K562 (cell line): ENCODE data around the gene ANKRD33. TPM values are rescaled to one million over a fixed set of nuclear protein-coding genes. Genes with fewer than 3 reads are reported as not detected.

Experiments
- ATAC-seq: fragments of 200-7000 bp; cut with Tn5 transposase; 3 replicates; pipeline ENCODE4 v1.9.1; 2020; ENCODE audit warnings: moderate library complexity
- BruUV-seq: library from RNA; stranded (reverse); fragments of 400-500 nt; replicated peaks from 2 replicates; lab custom pipeline; 2021; lab: Mats Ljungman, UMichigan
- CTCF ChIA-PET: fragments of 300-600 bp; formaldehyde crosslinking; extraction: SDS; loops from one replicate; lab custom pipeline; 2021; ENCODE audit warnings: low intra/inter-chr PET ratio; lab: Yijun Ruan, JAX
- POLR2A ChIA-PET: fragments of 300-600, 350-650 bp; sonication (Branson Sonifier 250); formaldehyde crosslinking; extraction: SDS; loops from one replicate; lab custom pipeline; 2021; ENCODE audit warnings: antibody characterized with exemption, inconsistent platforms; lab: Yijun Ruan, JAX
- DNase-seq, 4 experiments: peaks; one replicate each; pipeline versions ENCODE4 v3.0.0 to v3.0.0-alpha.2; 2011 to 2018; ENCODE audit warnings: low spot score in 3 of 4, mixed read lengths in 3 of 4; ENCODE audit errors: extremely low read depth in 1 of 4
- FAIRE-seq: peaks from 2 replicates; lab custom pipeline; 2011; peaks lifted over from hg19 to GRCh38; lab: Jason Lieb, UNC
- H2AFZ ChIP-seq: 2 replicates; pipeline ENCODE4 v1.6.0; 2011; ENCODE audit warnings: low read depth, low read length, control low read depth, inconsistent platforms
- H3K27ac ChIP-seq: fragments of 200-600 bp; 3 replicates; pipeline ENCODE4 v1.8.0; 2011; ENCODE audit warnings: low read depth, mild to moderate bottlenecking, control low read depth, inconsistent platforms, low read length, moderate library complexity, mixed read lengths; ENCODE audit errors: extremely low read depth
- H3K27me3 ChIP-seq, 2 experiments: fragments of 300-600 bp in 1 of 2; 2 replicates in 1 of 2; 3 replicates in 1 of 2; pipeline versions ENCODE4 v1.6.0 to v1.8.0; 2011; ENCODE audit warnings: inconsistent platforms in 2 of 2, low read length in 2 of 2, mild to moderate bottlenecking in 1 of 2, mixed read lengths in 1 of 2, moderate library complexity in 1 of 2; ENCODE audit not compliant: control insufficient read depth in 2 of 2, insufficient read depth in 2 of 2
- H3K36me3 ChIP-seq: fragments of 300-600 bp; 3 replicates; pipeline ENCODE4 v1.8.0; 2011; ENCODE audit warnings: mild to moderate bottlenecking, low read length, inconsistent platforms; ENCODE audit not compliant: control insufficient read depth, insufficient read depth
- H3K4me1 ChIP-seq, 2 experiments: fragments of 200-600 bp in 1 of 2; replicated peaks in 1 of 2; 2 replicates in 1 of 2; 3 replicates in 1 of 2; pipeline versions ENCODE4 v1.5.1 to v1.8.0; 2011; ENCODE audit warnings: inconsistent platforms in 2 of 2, low read length in 2 of 2, mild to moderate bottlenecking in 1 of 2, mixed read lengths in 1 of 2, moderate library complexity in 1 of 2; ENCODE audit not compliant: control insufficient read depth in 2 of 2, insufficient read depth in 2 of 2
- H3K4me2 ChIP-seq: 2 replicates; pipeline ENCODE4 v1.6.1; 2011; ENCODE audit warnings: low read length, control low read depth, inconsistent platforms, mixed read lengths; ENCODE audit not compliant: insufficient read depth
- H3K4me3 ChIP-seq: fragments of 200-600 bp; sonication (generic), shearing (Covaris generic); 2 replicates; pipeline ENCODE4 v1.5.1; 2016; ENCODE audit warnings: control low read depth, inconsistent platforms
- H3K79me2 ChIP-seq: fragments of 200-600 bp; 3 replicates; pipeline ENCODE4 v1.8.0; 2011; ENCODE audit warnings: low read length, inconsistent platforms; ENCODE audit not compliant: control insufficient read depth, insufficient read depth
- H3K9ac ChIP-seq, 2 experiments: 2 replicates each; pipeline versions ENCODE4 v1.6.0 to v1.6.1; 2011; ENCODE audit warnings: low read depth in 2 of 2, low read length in 2 of 2, control low read depth in 1 of 2, inconsistent platforms in 1 of 2, mild to moderate bottlenecking in 1 of 2, mixed read lengths in 1 of 2; ENCODE audit not compliant: insufficient read depth in 1 of 2
- H3K9me1 ChIP-seq: one replicate; pipeline ENCODE4 v1.6.0; 2011; ENCODE audit warnings: inconsistent platforms, mild to moderate bottlenecking, low read length, moderate library complexity; ENCODE audit not compliant: control insufficient read depth, insufficient read depth
- H3K9me3 ChIP-seq: replicated peaks from 2 replicates; pipeline ENCODE4 v1.5.1; 2011; ENCODE audit warnings: low read depth, low read length, inconsistent platforms; ENCODE audit not compliant: control insufficient read depth, insufficient read depth
- H4K20me1 ChIP-seq: replicated peaks from 2 replicates; pipeline ENCODE4 v1.6.1; 2011; ENCODE audit warnings: low read length, inconsistent platforms, mixed read lengths; ENCODE audit not compliant: control insufficient read depth, insufficient read depth
- HNRNPK ChIP-seq: fragments of 200-400 bp; formaldehyde crosslinking; IDR thresholded peaks from one replicate; pipeline ENCODE4 v1.6.1; 2018; ENCODE audit warnings: mild to moderate bottlenecking, low read depth, low read length; ENCODE audit not compliant: poor library complexity, severe bottlenecking
- KLF1 ChIP-seq: fragments of 450-650 bp; IDR thresholded peaks from 2 replicates; pipeline ENCODE4 v1.6.1; 2016; ENCODE audit warnings: missing genetic modification characterization, missing compliant biosample characterization
- NFIC ChIP-seq: fragments of 450-650 bp; IDR thresholded peaks from 2 replicates; pipeline ENCODE4 v1.6.1; 2017; ENCODE audit warnings: mild to moderate bottlenecking, inconsistent platforms
- ZBTB17 ChIP-seq: fragments of 450-650 bp; formaldehyde crosslinking; IDR thresholded peaks from 2 replicates; pipeline ENCODE4 v1.4.0; 2020; ENCODE audit warnings: mild to moderate bottlenecking
- ZNF134 ChIP-seq: fragments of 250-450 bp; sonication (Bioruptor Pico); conservative IDR thresholded peaks from 2 replicates; pipeline ENCODE4 v1.4.0; 2020
- ZNF143 ChIP-seq: sonication (generic); formaldehyde crosslinking; IDR thresholded peaks from 2 replicates; pipeline ENCODE4 v1.9.0; 2022; ENCODE audit warnings: mild to moderate bottlenecking, missing genetic modification reagents
- ZNF586 ChIP-seq: fragments of 450-650 bp; formaldehyde crosslinking; conservative IDR thresholded peaks from 2 replicates; pipeline ENCODE4 v1.4.0; 2020; ENCODE audit warnings: mild to moderate bottlenecking, moderate library complexity
- WGBS: fragments of 100-300 bp; shearing (Covaris generic); methylation state at CpG from one replicate; pipeline ENCODE4 v1.1.6; 2016; ENCODE audit warnings: low coverage, mixed read lengths; ENCODE audit not compliant: insufficient coverage; ENCODE audit errors: missing lambda C conversion rate; 5-methylcytosine and 5-hydroxymethylcytosine counted together
- in situ Hi-C: fragments of 300-500 bp; cut with MboI; formaldehyde crosslinking; loops from 4 replicates; pipeline ENCODE4 v1.15.0; 2018; ENCODE audit warnings: inconsistent platforms, mixed read lengths
- intact Hi-C: fragments of 100-400 bp; cut with micrococcal nuclease; formaldehyde crosslinking; loops from 2 replicates; pipeline ENCODE4 v1.14.2; 2022
- polyA plus RNA-seq, 8 experiments: library from polyadenylated mRNA; depleted of rRNA in 4 of 8; stranded (reverse) in 5 of 8; unstranded in 3 of 8; fragments of >200 nt; fragmentation: Nextera tagmentation in 2 of 8; fragmentation: Illumina TruSeq in 1 of 8; extraction: Ambion mirVana in 2 of 8; extraction: Trizol in 1 of 8; gene quantifications; 2 replicates each; pipeline versions ENCODE4 v1.2.1 to v1.2.3, GENCODE V29; 2011 to 2014; ENCODE audit warnings: inconsistent platforms in 1 of 8, missing spikeins in 1 of 8
- total RNA-seq, 7 experiments: library from RNA; depleted of rRNA in 6 of 7; stranded (reverse); fragments of >200 nt in 6 of 7; fragmentation: Illumina TruSeq in 2 of 7; extraction: Trizol in 2 of 7; gene quantifications; 2 replicates each; pipeline versions ENCODE4 v1.2.1 to v1.2.3, GENCODE V29; 2011 to 2021; ENCODE audit warnings: low replicate concordance in 1 of 7

The ANKRD33 gene
- total and polyA plus RNA-seq, 9 of the 15 experiments (the other 6 are each of a cell fraction or from before 2014, with no cell fraction given): 0.04 to 0.11 (median 0.07) TPM; not detected in 4

GRCh38 chr12:51850965-51851299 is 37.0 kb upstream of the ANKRD33 start:
- ChIA-PET POLR2A (interaction anchor here (0.7 to 1.2 kb wide), 2 partner anchors 21 to 299 kb away, joined by 3 to 4 read pairs; no protein-coding TSS in a partner anchor), CTCF (no interaction called here)
- Histone ChIP-seq H3K9me3 (no peaks in the 10 kb centered on the region), H3K9ac (no peak overlapping the region), H4K20me1 (peaks cover 14% of the 10 kb centered on the region; the same call in 1 of the 2 replicates), H3K79me2 (no peaks in the 10 kb centered on the region), H3K4me3 (no peak overlapping the region), H3K4me1 (peaks cover 0 to 21% of the 10 kb centered on the region in 2 experiments; a peak in 3 of 5 replicates), H3K4me2 (no peak overlapping the region), H3K36me3 (no peaks in the 10 kb centered on the region), H3K9me1 (no peaks in the 10 kb centered on the region), H3K27ac (no peak overlapping the region), H3K27me3 (peaks cover 27 to 56% of the 10 kb centered on the region in 2 experiments; a peak in 4 of 5 replicates), H2AFZ (no peak overlapping the region)
- ATAC-seq (no peak), DNase-seq (no peak), FAIRE-seq (no peak)
- BruUV-seq: no TSS peak
- TF ChIP-seq ZNF586 (CRISPR knock-in tag): no peak
- no peak for TF ChIP-seq ZNF143 (CRISPR knock-in tag)
- TF ChIP-seq ZBTB17 (CRISPR knock-in tag): no peak
- TF ChIP-seq NFIC: no peak
- TF ChIP-seq HNRNPK: no peak
- TF ChIP-seq ZNF134 (CRISPR knock-in tag): no peak
- TF ChIP-seq KLF1: no peak
- intact Hi-C loops (no loop called here), in situ Hi-C loops (no loop called here)
- 5% methylated on average over 4 of the region's 4 CpGs for WGBS
